Kasumi-1 (cell line): ENCODE data around the gene ANKRD13D.

Experiments
- DNase-seq, 2 experiments: peaks; one replicate each; lab custom pipeline; 2025; lab: John Stamatoyannopoulos, UW

ANKRD13D gene

DNA sequence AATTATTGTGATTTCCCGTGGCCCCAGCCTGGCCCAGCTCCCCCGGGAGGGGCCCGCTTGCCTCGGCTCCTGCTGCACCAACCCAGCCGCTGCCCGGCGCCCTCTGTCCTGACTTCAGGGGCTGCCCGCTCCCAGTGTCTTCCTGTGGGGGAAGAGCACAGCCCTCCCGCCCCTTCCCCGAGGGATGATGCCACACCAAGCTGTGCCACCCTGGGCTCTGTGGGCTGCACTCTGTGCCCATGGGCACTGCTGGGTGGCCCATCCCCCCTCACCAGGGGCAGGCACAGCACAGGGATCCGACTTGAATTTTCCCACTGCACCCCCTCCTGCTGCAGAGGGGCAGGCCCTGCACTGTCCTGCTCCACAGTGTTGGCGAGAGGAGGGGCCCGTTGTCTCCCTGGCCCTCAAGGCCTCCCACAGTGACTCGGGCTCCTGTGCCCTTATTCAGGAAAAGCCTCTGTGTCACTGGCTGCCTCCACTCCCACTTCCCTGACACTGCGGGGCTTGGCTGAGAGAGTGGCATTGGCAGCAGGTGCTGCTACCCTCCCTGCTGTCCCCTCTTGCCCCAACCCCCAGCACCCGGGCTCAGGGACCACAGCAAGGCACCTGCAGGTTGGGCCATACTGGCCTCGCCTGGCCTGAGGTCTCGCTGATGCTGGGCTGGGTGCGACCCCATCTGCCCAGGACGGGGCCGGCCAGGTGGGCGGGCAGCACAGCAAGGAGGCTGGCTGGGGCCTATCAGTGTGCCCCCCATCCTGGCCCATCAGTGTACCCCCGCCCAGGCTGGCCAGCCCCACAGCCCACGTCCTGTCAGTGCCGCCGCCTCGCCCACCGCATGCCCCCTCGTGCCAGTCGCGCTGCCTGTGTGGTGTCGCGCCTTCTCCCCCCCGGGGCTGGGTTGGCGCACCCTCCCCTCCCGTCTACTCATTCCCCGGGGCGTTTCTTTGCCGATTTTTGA is 3.3 kb upstream of the ANKRD13D start:
- DNase-seq = no peak

DNA sequence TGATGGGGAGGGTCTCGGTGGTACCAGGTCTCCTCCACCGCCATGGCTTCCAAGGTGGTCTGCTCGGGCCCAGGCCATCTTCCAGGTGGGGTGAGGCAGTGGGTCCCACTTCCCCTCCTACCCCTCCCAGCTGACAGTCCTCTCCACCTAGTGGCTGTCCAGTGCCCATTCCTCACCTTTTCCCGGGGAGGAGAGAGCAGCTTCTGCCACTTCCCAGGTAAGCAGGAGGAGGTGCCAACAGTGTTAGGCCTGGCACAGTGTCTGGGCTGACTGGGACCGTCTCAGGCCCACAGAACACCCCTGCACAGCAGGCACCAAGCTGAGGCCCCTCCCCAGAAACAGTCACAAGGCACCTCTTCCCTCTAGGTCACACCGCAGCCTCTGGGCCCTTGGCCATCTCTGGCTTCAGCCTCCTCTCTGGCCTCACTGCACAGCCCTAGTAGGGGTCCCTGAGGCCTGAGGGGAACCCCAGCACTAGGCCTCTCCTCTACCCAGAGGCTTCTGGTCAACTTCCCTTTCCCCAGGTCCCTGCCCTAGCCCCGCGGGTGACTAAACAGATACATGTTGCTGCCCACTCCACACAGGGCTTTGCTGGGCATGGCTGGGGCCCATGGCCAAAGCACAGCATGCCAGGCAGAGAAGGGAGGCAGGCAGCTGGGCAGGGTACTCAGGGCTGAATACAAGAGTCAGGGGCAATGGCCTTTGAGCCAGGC is 2.3 kb upstream of the ANKRD13D start:
- DNase-seq = peak in 1 of 2 experiments; percentile 18

DNA sequence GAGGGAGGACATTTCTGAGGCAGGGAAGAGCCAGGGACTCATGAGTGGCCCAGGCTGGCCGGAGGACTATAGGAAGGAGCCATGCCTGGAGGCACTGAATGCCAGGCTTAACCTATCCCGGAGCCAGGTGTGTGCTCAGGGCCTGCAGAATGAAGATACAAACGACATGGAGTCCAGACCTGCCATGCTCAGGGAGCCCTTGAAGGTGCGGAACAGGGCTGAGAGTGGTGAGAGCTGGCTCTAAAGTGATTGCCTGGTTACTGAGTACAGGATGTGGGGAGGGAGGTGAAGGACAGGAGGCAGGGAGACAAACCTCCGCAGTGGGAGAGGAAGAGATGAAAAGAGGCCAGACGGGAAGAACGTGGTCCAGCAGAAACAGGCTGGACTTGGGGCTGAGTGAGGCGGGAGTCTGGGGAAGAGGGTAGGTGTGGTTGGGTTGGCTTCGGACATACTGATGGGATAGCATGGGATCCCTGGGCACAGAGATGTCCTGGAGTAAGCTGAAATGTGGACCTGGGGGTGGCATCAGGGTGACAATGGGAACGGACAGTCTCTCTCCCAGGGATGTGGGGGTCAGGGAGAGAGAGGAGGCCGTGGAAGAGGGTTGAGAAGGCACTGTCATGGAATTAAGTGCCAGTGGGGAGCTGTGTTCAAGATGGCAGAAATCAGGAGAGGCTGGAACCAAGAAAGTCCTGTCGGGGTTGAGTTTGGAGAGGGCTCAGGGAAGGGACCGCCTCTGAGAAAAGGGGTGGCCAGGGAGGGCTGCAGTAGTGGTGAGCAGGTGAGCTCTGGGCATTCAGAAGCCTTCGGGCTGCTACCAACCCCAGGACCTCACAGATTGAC is 1.5 kb upstream of the ANKRD13D start:
- peak; percentile 67 to 70 for DNase-seq

DNA sequence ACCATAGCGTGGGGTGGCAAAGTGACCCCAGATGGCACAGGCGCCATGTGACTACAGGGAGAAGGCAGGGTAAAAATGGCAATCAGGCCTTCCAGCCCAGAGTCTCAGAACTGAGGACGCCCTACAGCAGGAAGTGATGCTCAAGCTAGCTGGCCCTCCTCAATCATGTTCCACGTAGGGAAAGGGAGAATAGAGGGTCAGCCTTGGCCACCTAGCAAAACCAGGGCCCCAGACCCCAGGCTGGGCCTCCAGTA is 978 bp upstream of the ANKRD13D start:
- no peak for DNase-seq

DNA sequence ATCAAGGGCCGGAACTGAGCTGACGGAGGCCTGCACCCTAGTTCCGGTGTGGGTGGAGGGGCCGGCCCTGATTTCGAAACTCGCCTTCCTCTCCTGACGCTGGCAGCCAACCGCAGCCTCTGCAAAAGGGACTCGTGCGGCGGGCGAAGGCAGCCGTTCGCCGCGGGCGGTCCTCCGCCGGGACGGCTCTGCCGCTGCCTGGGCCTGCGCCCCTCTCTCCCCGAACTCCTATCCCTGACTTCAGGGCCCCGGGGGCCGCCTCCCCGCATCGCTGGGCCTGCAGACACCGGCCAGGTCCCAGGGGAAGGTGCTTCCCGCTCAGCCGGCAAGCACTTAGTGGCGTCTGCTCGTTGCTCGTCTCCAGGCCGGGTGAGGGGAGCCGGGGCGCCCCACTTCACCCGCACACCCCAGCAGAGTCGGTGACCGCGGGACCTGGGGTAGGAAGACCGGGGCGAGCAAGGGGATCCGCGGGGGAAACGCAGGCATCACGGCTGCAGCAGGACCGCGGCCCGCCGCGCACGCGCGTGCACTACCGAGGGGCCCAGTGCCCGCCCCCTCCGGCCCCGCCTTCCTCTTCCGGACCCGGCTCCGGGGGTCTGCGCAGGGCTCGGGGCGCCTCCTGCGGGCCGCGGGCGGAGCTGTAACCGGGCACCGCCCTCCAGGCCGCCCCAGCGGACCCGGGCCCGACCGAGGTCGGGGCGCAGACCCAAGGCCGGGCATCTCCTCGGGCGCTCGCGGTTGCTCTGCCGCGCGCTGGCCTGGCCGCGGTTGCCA is 464 bp upstream of the ANKRD13D start:
- peak; percentile 93 to 95 for DNase-seq

DNA sequence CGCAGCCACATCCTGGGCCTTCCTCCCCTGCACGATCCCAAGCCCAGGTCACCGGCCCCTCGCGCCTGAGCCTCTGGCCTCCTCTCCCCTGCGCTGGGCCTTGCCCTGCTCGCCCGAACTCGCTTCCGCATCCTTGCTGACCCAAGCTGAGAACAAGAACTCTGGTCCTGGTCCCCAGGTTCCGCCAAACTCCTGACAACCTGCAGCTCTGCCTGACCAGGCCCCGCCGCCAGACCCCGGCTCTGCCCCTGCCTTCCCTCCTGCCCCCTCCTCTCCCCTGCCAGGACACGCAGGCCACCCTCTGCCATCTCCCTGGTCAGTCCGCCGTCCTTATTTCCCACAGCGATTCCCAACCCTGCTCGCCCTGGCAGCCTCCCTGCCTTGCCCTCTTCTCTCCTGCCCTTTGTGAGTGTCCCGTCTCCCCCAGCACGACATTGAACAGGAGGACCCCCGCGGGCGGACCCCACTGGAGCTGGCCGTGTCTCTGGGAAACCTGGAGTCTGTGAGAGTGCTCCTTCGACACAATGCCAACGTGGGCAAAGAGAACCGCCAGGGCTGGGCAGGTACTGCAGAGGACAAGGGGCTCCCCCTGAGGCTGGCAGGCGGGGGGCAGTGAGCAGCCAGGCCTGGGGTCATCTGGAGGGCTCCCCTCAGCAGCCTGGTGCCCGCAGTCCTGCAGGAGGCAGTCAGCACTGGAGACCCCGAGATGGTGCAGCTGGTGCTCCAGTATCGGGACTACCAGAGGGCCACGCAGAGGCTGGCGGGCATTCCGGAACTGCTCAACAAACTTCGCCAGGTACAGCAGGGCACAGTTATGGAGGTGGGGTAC is 762 bp downstream of the ANKRD13D start:
- DNase-seq = no peak

DNA sequence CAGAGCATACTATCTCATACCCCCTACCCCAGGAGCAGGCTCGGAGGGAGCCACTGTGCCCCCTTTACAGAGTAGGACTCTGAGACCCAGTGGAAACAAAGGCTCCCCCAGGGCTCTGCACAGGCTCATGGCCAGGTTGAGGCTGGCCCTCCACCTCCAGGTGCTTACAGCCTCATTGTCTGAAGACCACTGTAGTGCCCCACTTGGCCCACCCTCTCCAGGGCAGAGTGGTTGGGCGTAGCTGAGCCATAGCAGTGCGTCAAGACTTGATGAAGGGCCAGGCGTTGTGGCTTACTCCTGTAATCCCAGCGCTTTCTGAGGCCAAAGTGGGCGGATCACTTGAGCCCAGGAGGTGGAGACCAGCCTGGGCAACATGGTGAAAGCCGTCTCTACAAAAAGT is 1.7 kb downstream of the ANKRD13D start:
- no peak for DNase-seq

DNA sequence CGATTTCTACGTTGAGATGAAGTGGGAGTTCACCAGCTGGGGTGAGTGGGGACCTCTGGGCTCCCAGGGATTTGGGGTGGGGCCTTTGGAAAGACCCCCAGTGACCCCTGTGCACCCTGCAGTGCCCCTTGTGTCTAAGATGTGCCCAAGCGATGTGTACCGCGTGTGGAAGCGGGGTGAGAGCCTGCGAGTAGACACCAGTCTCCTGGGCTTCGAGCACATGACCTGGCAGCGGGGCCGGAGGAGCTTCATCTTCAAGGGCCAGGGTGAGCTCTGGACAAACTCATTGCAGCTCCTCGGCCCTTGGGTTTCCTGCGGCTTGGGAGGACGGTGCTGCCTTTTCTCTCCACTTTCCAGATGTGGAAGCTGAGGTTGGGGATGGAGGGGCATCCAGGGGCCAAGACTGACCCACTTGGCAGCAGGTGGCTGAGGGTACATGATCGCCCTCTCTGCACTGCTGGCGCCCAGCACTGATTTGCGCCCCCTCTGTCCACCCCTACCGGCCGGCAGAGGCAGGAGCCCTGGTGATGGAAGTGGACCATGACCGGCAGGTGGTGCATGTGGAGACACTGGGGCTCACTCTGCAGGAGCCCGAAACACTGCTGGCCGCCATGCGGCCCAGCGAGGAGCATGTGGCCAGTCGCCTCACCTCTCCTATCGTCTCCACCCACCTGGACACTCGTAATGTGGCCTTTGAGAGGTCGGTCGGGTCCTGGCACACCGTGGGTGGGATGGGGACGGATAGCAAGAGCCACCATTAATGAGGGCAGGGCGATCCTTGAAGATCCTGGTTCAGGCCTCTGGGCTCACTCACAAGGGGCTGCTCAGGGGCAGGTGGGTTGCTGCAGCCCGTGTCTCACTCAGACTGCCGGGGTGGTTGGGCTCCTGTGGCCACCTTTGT is 2.6 kb downstream of the ANKRD13D start:
- no peak for DNase-seq

DNA sequence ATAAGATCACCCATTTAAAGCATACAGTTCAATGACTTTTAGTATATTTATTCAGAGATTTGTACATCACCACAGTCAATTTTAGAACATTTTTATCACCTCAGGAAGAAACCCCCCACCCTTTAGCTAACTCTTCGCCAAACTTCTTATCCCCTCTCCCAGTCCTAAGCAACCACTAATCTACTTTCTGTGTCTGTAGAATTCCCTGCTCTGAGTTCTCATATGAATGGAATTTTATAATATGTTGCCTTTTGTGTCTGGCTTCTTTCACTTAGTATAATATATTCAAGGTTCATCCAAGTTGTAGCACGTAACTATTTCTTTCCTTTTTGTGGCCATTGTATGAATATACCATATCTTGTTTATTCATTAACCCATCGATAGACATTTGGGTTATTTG is 3.6 kb downstream of the ANKRD13D start:
- DNase-seq = no peak

DNA sequence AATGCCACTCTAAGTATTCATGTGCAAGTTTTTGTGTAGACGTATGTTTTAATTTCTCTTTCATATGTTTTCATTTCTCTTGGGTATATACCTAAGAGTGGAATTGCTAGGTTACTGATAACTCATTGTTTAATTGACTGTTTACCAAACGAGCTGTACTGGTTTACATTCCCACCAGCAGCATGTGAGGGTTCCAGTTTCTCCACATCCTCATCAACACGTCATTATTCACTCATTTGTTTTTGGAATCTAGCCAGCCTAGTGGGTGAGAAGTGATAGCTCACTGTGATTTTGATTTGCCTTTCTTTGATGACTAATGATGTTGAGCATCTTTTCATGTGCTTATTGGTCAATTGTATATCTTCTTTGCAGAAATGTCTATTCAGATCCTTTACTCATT is 4.0 kb downstream of the ANKRD13D start:
- no peak for DNase-seq

DNA sequence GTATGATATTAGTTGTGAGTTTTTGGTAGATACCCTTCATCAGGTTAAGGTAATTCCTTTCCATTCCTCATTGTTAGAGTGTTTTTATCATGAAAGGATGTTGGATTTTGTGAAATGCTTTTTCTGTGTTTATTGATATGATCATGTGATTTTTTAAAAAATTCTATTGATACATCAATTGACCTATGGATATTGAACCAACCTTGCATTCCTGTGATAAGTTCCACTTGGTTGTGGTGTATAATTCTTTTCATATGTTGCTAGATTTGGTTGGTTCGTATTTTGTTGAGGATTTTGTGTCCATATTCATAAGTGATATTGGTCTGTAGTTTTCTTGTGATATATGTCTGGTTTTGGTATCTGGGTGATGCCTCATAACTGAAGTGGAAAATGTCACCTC is 6.7 kb downstream of the ANKRD13D start:
- DNase-seq = no peak

DNA sequence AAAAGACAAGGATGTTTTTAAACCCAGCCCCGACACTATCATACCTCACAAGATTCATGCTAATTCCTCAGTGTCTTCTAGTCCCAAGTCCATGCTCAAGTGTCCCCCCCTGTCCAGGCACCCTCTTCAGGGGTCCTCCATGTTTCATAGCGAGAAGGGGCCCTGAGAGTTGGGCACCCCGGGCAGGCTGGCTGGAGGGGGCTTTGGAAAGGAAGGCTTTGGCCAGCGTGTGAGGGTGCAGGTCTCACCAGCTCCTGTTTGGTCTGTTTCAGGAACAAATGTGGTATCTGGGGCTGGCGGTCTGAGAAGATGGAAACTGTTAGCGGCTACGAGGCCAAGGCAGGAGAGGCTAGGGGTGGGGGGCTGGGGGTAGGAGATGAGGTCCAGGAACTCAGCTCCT is 9.7 kb downstream of the ANKRD13D start:
- no peak for DNase-seq

DNA sequence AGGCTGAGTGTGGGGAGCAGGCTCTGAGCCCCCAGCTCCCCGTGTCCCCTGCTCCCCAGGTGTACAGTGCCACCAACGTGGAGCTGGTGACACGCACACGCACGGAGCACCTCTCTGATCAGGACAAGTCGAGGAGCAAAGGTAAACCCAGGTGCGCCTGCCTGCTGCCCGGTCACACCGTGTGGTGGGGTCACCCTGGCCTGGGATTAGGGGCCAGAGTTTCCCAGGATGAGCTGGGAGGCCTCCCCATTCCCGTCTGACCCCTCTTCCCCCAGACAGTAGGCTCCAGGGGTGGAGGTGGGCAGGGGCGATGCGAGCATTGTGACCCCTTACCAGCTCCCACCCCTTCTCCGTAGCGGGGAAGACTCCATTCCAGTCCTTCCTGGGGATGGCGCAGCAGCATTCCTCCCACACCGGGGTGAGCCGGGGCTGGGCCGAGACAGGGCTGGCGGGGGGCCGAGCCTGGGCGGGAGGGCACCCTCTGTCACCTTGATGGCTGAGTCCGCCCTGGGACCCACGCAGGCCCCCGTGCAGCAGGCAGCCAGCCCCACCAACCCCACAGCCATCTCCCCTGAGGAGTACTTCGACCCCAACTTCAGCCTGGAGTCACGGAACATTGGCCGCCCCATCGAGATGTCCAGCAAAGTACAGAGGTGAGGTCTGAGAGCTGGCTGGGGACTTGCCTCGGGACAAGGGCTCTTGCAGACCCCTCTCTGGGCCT is 10.5 kb downstream of the ANKRD13D start:
- no peak for DNase-seq

DNA sequence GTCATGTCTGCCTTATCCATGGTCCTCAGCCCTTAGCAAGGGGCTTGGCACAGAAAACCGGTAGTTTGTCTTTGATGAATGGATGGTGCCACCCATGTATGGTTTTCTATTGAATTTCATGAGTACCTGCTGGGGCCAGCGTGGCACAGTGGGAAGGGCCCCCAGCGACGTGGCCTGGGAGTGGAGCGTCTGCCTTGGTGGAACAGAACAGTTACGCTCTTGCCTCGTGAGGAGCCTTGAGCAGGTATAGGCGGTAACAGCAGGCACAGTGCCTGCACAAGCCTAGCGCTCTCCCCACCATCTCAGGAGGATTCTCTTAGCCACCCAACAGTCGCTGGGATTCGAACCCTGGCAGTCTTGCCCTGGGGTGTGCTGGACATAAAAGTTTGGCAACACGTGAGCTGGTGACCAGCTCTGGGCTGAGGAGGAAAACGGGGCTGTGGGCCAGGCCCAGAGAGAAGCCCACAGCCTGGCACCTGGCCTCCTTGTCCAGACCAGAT is 11.2 kb downstream of the ANKRD13D start:
- DNase-seq = no peak

DNA sequence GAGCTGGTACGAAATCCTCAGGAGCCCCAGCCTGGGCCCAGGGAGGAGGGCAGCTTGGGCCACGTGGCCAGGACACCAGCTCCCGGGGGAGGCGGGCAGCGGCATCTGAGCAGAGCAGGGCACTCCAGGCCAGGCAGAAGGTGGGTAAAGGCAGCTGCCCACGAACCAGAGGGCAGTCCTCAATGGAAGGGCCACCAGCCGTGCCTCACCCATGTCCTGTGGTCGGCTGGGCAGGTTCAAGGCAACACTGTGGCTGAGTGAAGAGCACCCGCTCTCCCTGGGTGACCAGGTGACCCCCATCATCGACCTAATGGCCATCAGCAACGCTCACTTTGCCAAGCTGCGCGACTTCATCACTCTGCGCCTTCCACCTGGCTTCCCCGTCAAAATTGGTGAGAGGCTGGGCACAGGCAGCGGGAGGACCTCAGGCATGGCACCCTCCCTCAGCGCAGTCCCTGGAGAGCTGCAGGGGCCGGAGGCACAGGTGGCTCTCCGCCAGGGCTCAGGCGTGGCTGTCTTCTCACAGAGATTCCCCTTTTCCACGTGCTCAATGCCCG is 11.7 kb downstream of the ANKRD13D start:
- DNase-seq = no peak

DNA sequence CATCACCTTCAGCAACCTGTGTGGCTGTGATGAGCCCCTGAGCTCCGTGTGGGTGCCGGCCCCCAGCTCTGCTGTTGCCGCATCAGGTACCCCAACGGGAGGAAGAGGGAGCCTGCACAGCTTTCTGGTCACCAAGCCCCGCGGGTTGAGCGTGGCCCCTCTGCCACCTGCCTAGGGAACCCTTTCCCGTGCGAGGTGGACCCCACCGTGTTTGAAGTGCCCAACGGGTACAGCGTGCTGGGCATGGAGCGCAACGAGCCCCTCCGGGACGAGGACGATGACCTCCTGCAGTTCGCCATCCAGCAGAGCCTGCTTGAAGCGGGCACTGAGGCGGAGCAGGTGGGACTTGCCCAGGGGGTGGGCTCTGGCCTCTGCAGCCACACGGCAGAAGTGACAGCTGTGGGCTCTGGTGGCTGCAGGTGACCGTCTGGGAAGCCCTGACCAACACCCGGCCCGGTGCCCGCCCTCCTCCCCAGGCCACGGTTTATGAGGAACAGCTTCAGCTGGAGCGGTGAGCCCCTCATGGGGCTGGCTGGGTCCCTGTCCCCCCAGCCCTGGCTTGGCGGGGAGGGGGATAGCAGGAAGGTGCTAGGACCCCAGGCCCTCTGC is 12.3 kb downstream of the ANKRD13D start:
- DNase-seq = no peak

DNA sequence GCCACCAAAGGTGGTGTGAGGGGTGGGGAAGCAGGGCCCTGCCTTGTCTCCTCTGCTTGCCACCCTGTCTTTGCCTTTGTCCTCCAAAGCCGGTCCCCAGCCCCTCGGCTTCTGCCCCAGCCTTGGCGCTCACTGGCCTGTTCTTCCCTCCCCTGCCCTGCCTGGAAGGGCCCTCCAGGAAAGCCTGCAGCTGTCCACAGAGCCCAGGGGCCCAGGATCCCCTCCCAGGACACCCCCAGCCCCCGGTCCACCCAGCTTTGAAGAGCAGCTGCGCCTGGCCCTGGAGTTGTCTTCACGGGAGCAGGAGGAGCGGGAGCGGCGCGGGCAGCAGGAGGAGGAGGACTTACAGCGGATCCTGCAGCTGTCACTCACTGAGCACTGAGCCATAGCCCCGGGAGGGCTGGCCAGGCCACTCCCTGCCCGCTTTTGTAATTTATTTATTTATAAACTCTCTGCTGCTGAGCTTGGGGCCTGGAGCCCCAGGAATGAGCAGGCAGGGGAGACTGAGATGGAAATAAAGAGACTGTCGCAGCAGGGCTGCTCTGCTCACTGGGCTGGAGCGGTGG is 12.9 kb downstream of the ANKRD13D start:
- DNase-seq = no peak

DNA sequence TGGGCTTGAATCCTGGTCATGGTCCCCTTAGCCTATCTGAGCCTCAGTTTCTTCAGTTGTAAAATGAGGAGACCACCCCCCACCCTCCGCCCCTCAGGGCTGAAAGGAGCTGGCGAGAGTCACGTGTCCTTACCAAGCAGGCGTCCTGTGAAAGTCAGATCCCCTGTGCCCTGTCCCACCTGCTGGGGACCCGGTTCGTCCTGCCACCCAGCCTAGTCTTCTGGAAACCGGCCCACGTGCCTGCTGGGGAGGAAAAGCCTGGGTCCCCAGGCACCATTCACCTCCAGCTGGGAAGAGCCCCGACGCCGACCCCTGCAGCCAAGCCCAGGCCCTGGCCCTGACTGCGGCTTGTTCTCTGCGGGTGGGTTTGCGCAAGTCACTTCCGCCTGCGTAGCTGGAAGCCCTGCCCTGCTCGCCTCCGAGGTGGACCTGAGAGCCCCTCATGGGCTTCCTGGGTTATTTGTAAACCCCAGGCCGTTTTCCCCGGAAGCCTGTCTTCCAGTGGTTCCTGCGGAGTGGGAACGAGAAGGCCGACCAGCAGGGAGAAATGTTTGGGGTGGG is 13.5 kb downstream of the ANKRD13D start:
- peak; percentile 44 to 55 for DNase-seq
